Chondrocyte (in vitro differentiated cells): ENCODE results near the gene FAM168A. TPM values are rescaled to one million over a fixed set of nuclear protein-coding genes. Genes with fewer than 3 reads are reported as not detected.
A peak's percentile ranks its signal among the peaks of the same experiment; 100 is the strongest.

ENCODE experiments used
- DNase-seq: peaks from one replicate; pipeline ENCODE4 v3.0.0; 2021; ENCODE audit warnings: mixed read lengths, low spot score
- H3K27ac Mint-ChIP-seq: one replicate; pipeline ENCODE4 v1.8.0; 2021; ENCODE audit warnings: mild to moderate bottlenecking, moderate library complexity, mixed read lengths; ENCODE audit not compliant: unreplicated experiment
- H3K27me3 Mint-ChIP-seq: 2 replicates; pipeline ENCODE4 v1.8.0; 2021; ENCODE audit warnings: low read depth, mixed read lengths
- H3K36me3 Mint-ChIP-seq: 2 replicates; pipeline ENCODE4 v1.8.0; 2021; ENCODE audit warnings: low read depth, mixed read lengths
- H3K4me1 Mint-ChIP-seq: 2 replicates; pipeline ENCODE4 v1.8.0; 2021; ENCODE audit warnings: low read depth, mild to moderate bottlenecking, mixed read lengths
- H3K4me3 Mint-ChIP-seq: one replicate; pipeline ENCODE4 v1.8.0; 2021; ENCODE audit warnings: mild to moderate bottlenecking, moderate library complexity, mixed read lengths; ENCODE audit not compliant: unreplicated experiment
- H3K9me3 Mint-ChIP-seq: 2 replicates; pipeline ENCODE4 v1.8.0; 2021; ENCODE audit warnings: low read depth, mixed read lengths
- total RNA-seq: library from RNA; stranded (reverse); gene quantifications from 3 replicates; pipeline ENCODE4 v1.2.1, GENCODE V29; 2021
- TF ChIP-seq, protein P1 (sequence below): fragments of 200-600 bp; sonication (generic); IDR thresholded peaks from 2 replicates; pipeline ENCODE4 v1.5.0; 2021; ENCODE audit warnings: antibody characterized with exemption, mild to moderate bottlenecking, moderate library complexity

FAM168A gene
- total RNA-seq, 1 donor from 2014 or later = 53.7 TPM

DNA sequence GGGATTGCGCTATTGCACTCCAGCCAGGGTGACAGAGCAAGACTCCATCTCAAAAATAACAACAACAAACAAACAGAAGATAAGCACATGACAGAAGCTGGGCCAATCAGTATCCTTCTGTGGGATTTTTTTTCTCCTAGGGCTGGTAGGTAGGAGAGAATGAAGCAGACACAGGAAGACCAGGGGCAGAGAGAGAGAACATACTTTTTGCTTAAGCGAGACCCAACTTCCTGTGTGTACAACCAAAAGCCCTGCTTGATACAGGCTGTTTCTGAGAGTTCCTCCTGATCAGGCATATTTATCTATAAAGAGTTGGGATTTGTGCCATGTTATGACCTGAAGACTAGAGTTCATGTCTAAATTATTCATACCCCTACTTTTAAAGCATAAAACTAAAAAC lies 36.1 kb upstream of the FAM168A start:
- Mint-ChIP-seq H3K9me3 (no peaks in the 10 kb centered on the region), H3K27ac (no peak overlapping the region), H3K4me1 (no peaks in the 10 kb centered on the region), H3K27me3 (peaks cover 4% of the 10 kb centered on the region), H3K4me3 (no peak overlapping the region), H3K36me3 (no peaks in the 10 kb centered on the region)
- no peak for DNase-seq
- TF ChIP-seq, protein P1, sequence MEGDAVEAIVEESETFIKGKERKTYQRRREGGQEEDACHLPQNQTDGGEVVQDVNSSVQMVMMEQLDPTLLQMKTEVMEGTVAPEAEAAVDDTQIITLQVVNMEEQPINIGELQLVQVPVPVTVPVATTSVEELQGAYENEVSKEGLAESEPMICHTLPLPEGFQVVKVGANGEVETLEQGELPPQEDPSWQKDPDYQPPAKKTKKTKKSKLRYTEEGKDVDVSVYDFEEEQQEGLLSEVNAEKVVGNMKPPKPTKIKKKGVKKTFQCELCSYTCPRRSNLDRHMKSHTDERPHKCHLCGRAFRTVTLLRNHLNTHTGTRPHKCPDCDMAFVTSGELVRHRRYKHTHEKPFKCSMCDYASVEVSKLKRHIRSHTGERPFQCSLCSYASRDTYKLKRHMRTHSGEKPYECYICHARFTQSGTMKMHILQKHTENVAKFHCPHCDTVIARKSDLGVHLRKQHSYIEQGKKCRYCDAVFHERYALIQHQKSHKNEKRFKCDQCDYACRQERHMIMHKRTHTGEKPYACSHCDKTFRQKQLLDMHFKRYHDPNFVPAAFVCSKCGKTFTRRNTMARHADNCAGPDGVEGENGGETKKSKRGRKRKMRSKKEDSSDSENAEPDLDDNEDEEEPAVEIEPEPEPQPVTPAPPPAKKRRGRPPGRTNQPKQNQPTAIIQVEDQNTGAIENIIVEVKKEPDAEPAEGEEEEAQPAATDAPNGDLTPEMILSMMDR = no peak

DNA sequence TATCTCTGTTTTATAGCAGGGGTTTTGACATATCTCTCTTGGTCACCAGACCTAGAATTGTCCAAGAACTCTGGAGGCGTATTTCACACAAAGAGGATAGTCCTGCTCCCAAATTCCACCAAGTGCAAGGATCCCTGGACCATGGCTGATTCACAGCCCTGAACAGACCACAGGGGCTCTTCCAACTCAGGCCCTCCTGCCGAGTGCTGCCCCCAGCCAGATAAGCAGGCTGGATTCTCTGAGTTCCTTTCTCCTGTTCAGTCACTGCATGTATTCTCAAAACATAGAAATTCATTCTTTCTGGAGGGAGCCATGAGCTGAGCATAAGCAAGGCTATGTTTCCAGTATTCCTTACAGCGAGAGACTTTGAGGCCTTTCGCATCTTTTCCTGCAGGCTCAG lies 35.1 kb upstream of the FAM168A start:
- H3K27ac Mint-ChIP-seq = no peak overlapping the region
- no peak overlapping the region for H3K4me3 Mint-ChIP-seq

DNA sequence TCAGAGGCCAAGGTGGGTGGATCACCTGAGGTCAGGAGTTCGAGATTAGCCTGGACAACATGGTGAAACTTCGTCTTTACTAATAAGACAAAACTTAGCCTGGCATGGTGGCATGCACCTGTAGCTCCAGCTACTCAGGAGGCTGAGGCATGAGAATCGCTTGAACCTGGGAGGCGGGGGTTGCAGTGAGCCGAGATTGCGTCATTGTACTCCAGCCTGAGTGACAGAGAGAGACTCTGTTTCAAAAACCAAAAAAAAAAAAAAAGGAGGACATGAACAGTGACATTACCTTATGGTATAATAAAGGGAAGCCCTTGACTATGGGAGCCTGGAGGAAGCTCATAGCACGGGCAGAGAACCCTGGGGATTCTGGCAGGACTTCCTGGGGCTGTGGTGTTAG lies 32.0 kb upstream of the FAM168A start:
- Mint-ChIP-seq H3K4me3 (no peak overlapping the region), H3K4me1 (peaks cover 4% of the 10 kb centered on the region)

More for the DNA sequence above, 35.1 kb upstream of the FAM168A start:
- DNase-seq = no peak
- TF ChIP-seq, protein P1 = no peak
- Mint-ChIP-seq H3K36me3 (no peaks in the 10 kb centered on the region), H3K4me1 (no peaks in the 10 kb centered on the region), H3K9me3 (no peaks in the 10 kb centered on the region), H3K27me3 (peaks cover 4% of the 10 kb centered on the region)

DNA sequence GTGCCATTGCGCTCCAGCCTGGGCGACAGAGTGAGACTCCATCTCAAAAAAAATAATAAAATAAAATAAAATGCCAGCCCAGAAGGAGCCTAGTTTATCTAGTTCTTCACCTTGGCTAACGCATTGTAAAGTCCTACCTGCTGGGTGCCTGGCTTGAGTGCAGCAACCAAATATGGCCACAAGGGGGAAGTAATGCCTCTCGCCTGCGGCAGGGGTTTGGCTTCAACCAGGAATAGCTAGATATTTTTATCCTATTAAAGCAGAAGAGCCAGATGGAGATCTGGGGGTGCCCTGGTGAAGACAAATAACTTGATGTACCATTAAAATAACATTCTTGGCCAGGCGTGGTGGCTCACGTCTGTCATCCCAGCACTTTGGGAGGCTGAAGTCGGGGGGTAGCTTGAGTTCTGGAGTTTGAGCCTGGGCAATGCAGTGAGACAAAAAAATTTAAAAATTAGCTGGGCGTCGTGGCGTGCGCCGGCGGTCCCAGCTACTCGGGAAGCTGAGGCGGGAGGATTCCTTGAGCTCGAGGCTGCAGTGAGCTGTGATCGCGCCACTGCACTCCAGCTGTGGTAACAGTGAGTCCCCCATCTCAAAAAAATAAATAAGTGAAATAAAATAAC lies 27.9 kb upstream of the FAM168A start:
- H3K27me3 Mint-ChIP-seq = peaks cover 23% of the 10 kb centered on the region

More for the DNA sequence above, 32.0 kb upstream of the FAM168A start:
- peaks cover 6% of the 10 kb centered on the region for H3K27me3 Mint-ChIP-seq
- no peaks in the 10 kb centered on the region for H3K36me3 Mint-ChIP-seq
- H3K27ac Mint-ChIP-seq = no peak overlapping the region
- H3K9me3 Mint-ChIP-seq = no peaks in the 10 kb centered on the region
- TF ChIP-seq, protein P1 = no peak
- DNase-seq = no peak

DNA sequence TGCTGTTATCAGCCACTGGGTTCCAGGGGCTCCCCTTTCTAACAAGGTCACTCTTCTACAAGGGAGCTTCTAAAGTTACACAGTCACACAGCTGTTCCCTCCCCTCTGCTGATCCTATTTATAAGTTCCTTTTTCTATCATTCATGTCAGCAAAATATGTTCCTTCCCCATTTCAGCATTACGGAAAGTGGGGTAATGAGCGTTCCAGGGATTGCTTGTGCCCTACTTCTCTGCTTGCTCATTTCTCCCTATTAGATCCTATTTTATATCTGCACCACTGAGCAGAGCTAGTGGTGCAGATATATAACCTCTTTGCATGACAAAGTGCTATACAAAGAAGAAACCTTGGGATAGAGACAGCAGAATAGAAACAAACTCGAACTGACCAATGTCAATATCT lies 25.8 kb upstream of the FAM168A start:
- TF ChIP-seq, protein P1 = no peak
- peaks cover 19% of the 10 kb centered on the region for H3K27me3 Mint-ChIP-seq
- no peak overlapping the region for H3K27ac Mint-ChIP-seq
- no peaks in the 10 kb centered on the region for H3K9me3 Mint-ChIP-seq
- H3K4me1 Mint-ChIP-seq = peaks cover 4% of the 10 kb centered on the region
- no peak for DNase-seq
- H3K4me3 Mint-ChIP-seq = no peak overlapping the region
- H3K36me3 Mint-ChIP-seq = no peaks in the 10 kb centered on the region

More for the DNA sequence above, 27.9 kb upstream of the FAM168A start:
- peak overlapping the region; percentile 53 for H3K4me3 Mint-ChIP-seq
- no peak for DNase-seq
- no peaks in the 10 kb centered on the region for H3K36me3 Mint-ChIP-seq
- H3K4me1 Mint-ChIP-seq = peaks cover 4% of the 10 kb centered on the region
- no peaks in the 10 kb centered on the region for H3K9me3 Mint-ChIP-seq
- TF ChIP-seq, protein P1 = peak; percentile 95
- H3K27ac Mint-ChIP-seq = no peak overlapping the region
